Psoas muscle (tissue), 8 donors: Measurements from ENCODE around the gene NIPBL. TPM values are rescaled to one million over a fixed set of nuclear protein-coding genes. Genes with fewer than 3 reads are reported as not detected.

Experiments used
- ATAC-seq, 4 donors: fragments of 200-7000 bp; cut with Tn5 transposase; one replicate each; pipeline ENCODE4 v1.9.1; 2020; ENCODE audit warnings: moderate library complexity in 3 of 4, mild to moderate bottlenecking in 2 of 4
- DNase-seq, 2 donors: peaks; one replicate each; pipeline ENCODE4 v3.0.0-alpha.2; 2020
- H3K27ac ChIP-seq: fragments of 200-600 bp; one replicate; pipeline ENCODE4 v1.8.0; 2022
- H3K27me3 ChIP-seq, 3 donors: fragments of 200-600 bp in 1 of 3; one replicate each; pipeline versions ENCODE4 v1.6.1 to v1.8.0; 2013 to 2022; ENCODE audit warnings: low read length in 2 of 3, mild to moderate bottlenecking in 2 of 3, moderate library complexity in 1 of 3; ENCODE audit not compliant: insufficient read depth in 3 of 3
- H3K36me3 ChIP-seq, 2 donors: fragments of 200-600 bp in 1 of 2; one replicate each; pipeline versions ENCODE4 v1.6.1 to v1.8.0; 2013 to 2022; ENCODE audit warnings: low read depth in 1 of 2, mild to moderate bottlenecking in 1 of 2, moderate library complexity in 1 of 2; ENCODE audit not compliant: insufficient read depth in 1 of 2
- H3K4me1 ChIP-seq: fragments of 200-600 bp; one replicate; pipeline ENCODE4 v1.8.0; 2022
- H3K4me3 ChIP-seq: fragments of 200-600 bp; one replicate; pipeline ENCODE4 v1.8.0; 2022; ENCODE audit warnings: mild to moderate bottlenecking
- H3K9me3 ChIP-seq: fragments of 200-600 bp; one replicate; pipeline ENCODE4 v1.8.0; 2022
- CTCF ChIP-seq: fragments of 200-600 bp; IDR thresholded peaks from one replicate; pipeline ENCODE4 v1.8.0; 2022; ENCODE audit warnings: antibody characterized with exemption
- WGBS, 3 donors: extraction: QIAGEN DNeasy Blood & Tissue Kit; methylation state at CpG; one replicate each; pipeline versions ENCODE4 v1.1.6 to v1.1.7; 2013; 5-methylcytosine and 5-hydroxymethylcytosine counted together
- intact Hi-C, 2 donors: fragments of 100-400 bp; cut with DNase I; formaldehyde crosslinking; loops; one replicate each; pipeline versions ENCODE4 v1.11.0 to v1.14.2; 2022
- polyA plus RNA-seq, 3 donors: library from polyadenylated mRNA; stranded (reverse); fragments of 200-250 nt; gene quantifications; one replicate each; pipeline ENCODE4 v1.2.3, GENCODE V29; 2013
- total RNA-seq, 4 donors: library from RNA; stranded (reverse); fragmentation: NEBNext Ultra II Directional in 2 of 4; extraction: Animal tissue kit (Norgen Biotek cat#: 25700) in 2 of 4; gene quantifications; one replicate each; pipeline versions ENCODE4 v1.2.1 to v1.2.4, GENCODE V29; 2021 to 2023
- donor health status: healthy with polysubstance abuse.
- donor health status: DM: no; HTN: no; CAD: no; lungs with moderate emphysema.
- donor health status: Bipolar disorder and iron deficiency.
- donor health status: healthy.
- donor health status: DM: yes; HTN: yes; CAD: no.
- donor health status: DM: no; HTN: no; CAD: no.
- donor health status: DM: no; HTN: no; CAD: no.
- donor health status: DM: yes; HTN: yes; CAD: no.

NIPBL gene
- total and polyA plus RNA-seq, 7 donors: 12.5 to 51.4 (median 38.1) TPM

- ATAC-seq: no peak
- H3K36me3 ChIP-seq: no peaks in the 10 kb centered on the region
- 89 to 92% (median 92%) methylated on average over 18 of the region's 18 CpGs for WGBS, 3 donors
- no peak overlapping the region for H3K4me3 ChIP-seq
- H3K27ac ChIP-seq: no peak overlapping the region
- DNase-seq: no peak
- intact Hi-C loops: loop anchor here in 1 of 2 donors (5.0 kb wide), 1 partner anchor 41 kb away; no protein-coding TSS in a partner anchor
- H3K27me3 ChIP-seq: no peaks in the 10 kb centered on the region
- H3K4me1 ChIP-seq: peaks cover 66% of the 10 kb centered on the region
- H3K9me3 ChIP-seq: no peaks in the 10 kb centered on the region
- no peak for TF ChIP-seq CTCF
Observed at GRCh38 chr5:36885566-36886485, 9.3 kb downstream of the NIPBL start.

GRCh38 chr5:36886791-36887190, 10.2 kb downstream of the NIPBL start:
- Histone ChIP-seq H3K4me1 (peaks cover 57% of the 10 kb centered on the region), H3K27me3 (no peaks in the 10 kb centered on the region), H3K27ac (no peak overlapping the region), H3K4me3 (peak overlapping the region; percentile 6), H3K9me3 (no peaks in the 10 kb centered on the region), H3K36me3 (no peaks in the 10 kb centered on the region)
- ATAC-seq: no peak
- intact Hi-C loops: loop anchor here in 1 of 2 donors (5.0 kb wide), 1 partner anchor 41 kb away; no protein-coding TSS in a partner anchor
- DNase-seq: no peak
- 83 to 88% (median 85%) methylated on average over 3 of the region's 3 CpGs for WGBS, 3 donors
- TF ChIP-seq CTCF: no peak

GRCh38 chr5:36887532-36887931, 11.0 kb downstream of the NIPBL start:
- intact Hi-C loops: loop anchor here in 1 of 2 donors (5.0 kb wide), 1 partner anchor 40 kb away; no protein-coding TSS in a partner anchor
- Histone ChIP-seq H3K4me1 (peaks cover 49% of the 10 kb centered on the region), H3K4me3 (peak overlapping the region; percentile 6), H3K27me3 (no peaks in the 10 kb centered on the region), H3K9me3 (no peaks in the 10 kb centered on the region), H3K36me3 (no peaks in the 10 kb centered on the region), H3K27ac (peak overlapping the region; percentile 43)
- no peak for DNase-seq
- peak; percentile 59 to 87 (median 76) for ATAC-seq
- no peak for TF ChIP-seq CTCF

- TF ChIP-seq CTCF: no peak
- Histone ChIP-seq H3K4me1 (peaks cover 45% of the 10 kb centered on the region), H3K4me3 (no peak overlapping the region), H3K27me3 (no peaks in the 10 kb centered on the region), H3K27ac (peak overlapping the region; percentile 43), H3K36me3 (no peaks in the 10 kb centered on the region), H3K9me3 (no peaks in the 10 kb centered on the region)
- no peak for ATAC-seq
- DNase-seq: no peak
- intact Hi-C loops: loop anchor here in 1 of 2 donors (5.0 kb wide), 1 partner anchor 39 kb away; no protein-coding TSS in a partner anchor
Observed at GRCh38 chr5:36888303-36888702, 11.7 kb downstream of the NIPBL start.
